Liver (tissue), 9 donors: ENCODE results near the gene NAA38. TPM values are rescaled to one million over a fixed set of nuclear protein-coding genes. Genes with fewer than 3 reads are reported as not detected.

Source experiments
- DNase-seq: peaks from one replicate; pipeline ENCODE4 v3.0.0-alpha.2; 2017; ENCODE audit warnings: low spot score
- H3K27ac ChIP-seq, 2 donors: one replicate each; pipeline ENCODE4 v1.7.0; 2013; ENCODE audit warnings: inconsistent platforms in 2 of 2, low read length in 2 of 2, control low read depth in 1 of 2, low read depth in 1 of 2, mild to moderate bottlenecking in 1 of 2
- H3K27me3 ChIP-seq, 4 donors: one replicate each; pipeline versions ENCODE4 v1.6.1 to v1.7.0; 2013; ENCODE audit warnings: low read length in 3 of 4, inconsistent platforms in 1 of 4, mild to moderate bottlenecking in 1 of 4, moderate library complexity in 1 of 4; ENCODE audit not compliant: control insufficient read depth in 4 of 4, insufficient read depth in 4 of 4
- H3K36me3 ChIP-seq, 4 donors: one replicate each; pipeline versions ENCODE4 v1.6.1 to v1.7.0; 2013; ENCODE audit warnings: low read length in 3 of 4, mild to moderate bottlenecking in 3 of 4, low read depth in 1 of 4, moderate library complexity in 1 of 4; ENCODE audit not compliant: control insufficient read depth in 4 of 4, insufficient read depth in 3 of 4
- H3K4me1 ChIP-seq, 4 donors: one replicate each; pipeline versions ENCODE4 v1.6.1 to v1.7.0; 2013; ENCODE audit warnings: low read length in 3 of 4, mild to moderate bottlenecking in 3 of 4, moderate library complexity in 1 of 4; ENCODE audit not compliant: control insufficient read depth in 4 of 4, insufficient read depth in 4 of 4
- H3K4me3 ChIP-seq, 3 donors: one replicate each; pipeline versions ENCODE4 v1.6.1 to v1.7.0; 2013; ENCODE audit warnings: low read length in 3 of 3, control low read depth in 1 of 3, low read depth in 1 of 3, mild to moderate bottlenecking in 1 of 3
- H3K9ac ChIP-seq, 2 donors: one replicate each; pipeline ENCODE4 v1.7.0; 2013; ENCODE audit warnings: low read length in 2 of 2, mild to moderate bottlenecking in 2 of 2, moderate library complexity in 2 of 2, control low read depth in 1 of 2, low read depth in 1 of 2
- H3K9me3 ChIP-seq, 4 donors: one replicate each; pipeline versions ENCODE4 v1.6.1 to v1.7.0; 2013; ENCODE audit warnings: low read length in 3 of 4; ENCODE audit not compliant: control insufficient read depth in 4 of 4
- ATF3 ChIP-seq: IDR thresholded peaks from 2 replicates; pipeline ENCODE4 v1.6.1; 2016; ENCODE audit warnings: antibody characterized with exemption
- EGR1 ChIP-seq, 2 donors: IDR thresholded peaks; 2 replicates each; pipeline ENCODE4 v1.6.1; 2016 to 2018; ENCODE audit warnings: antibody characterized with exemption in 2 of 2, low read depth in 2 of 2
- FOXA1 ChIP-seq: IDR thresholded peaks from 2 replicates; pipeline ENCODE4 v1.6.1; 2016; ENCODE audit warnings: antibody characterized with exemption
- FOXA2 ChIP-seq: IDR thresholded peaks from 2 replicates; pipeline ENCODE4 v1.6.1; 2016; ENCODE audit warnings: antibody characterized with exemption
- GABPA ChIP-seq, 2 donors: IDR thresholded peaks in 1 of 2; conservative IDR thresholded peaks in 1 of 2; 2 replicates each; pipeline ENCODE4 v1.6.1; 2016; ENCODE audit warnings: antibody characterized with exemption in 2 of 2, mild to moderate bottlenecking in 1 of 2, moderate library complexity in 1 of 2
- HNF4A ChIP-seq, 2 donors: conservative IDR thresholded peaks; 2 replicates each; pipeline ENCODE4 v1.6.1; 2016; ENCODE audit warnings: antibody characterized with exemption in 2 of 2, mild to moderate bottlenecking in 2 of 2
- HNF4G ChIP-seq: IDR thresholded peaks from 2 replicates; pipeline ENCODE4 v1.6.1; 2016; ENCODE audit warnings: antibody characterized with exemption
- JUND ChIP-seq, 2 donors: IDR thresholded peaks; 2 replicates each; pipeline ENCODE4 v1.6.1; 2016; ENCODE audit warnings: antibody characterized with exemption in 2 of 2
- MAX ChIP-seq: IDR thresholded peaks from 2 replicates; pipeline ENCODE4 v1.6.1; 2016; ENCODE audit warnings: antibody characterized with exemption
- NR2F2 ChIP-seq: IDR thresholded peaks from 2 replicates; pipeline ENCODE4 v1.6.1; 2016; ENCODE audit warnings: antibody characterized with exemption
- RAD21 ChIP-seq, 2 donors: IDR thresholded peaks; 2 replicates each; pipeline ENCODE4 v1.6.1; 2016; ENCODE audit warnings: antibody characterized with exemption in 2 of 2, mild to moderate bottlenecking in 2 of 2
- RXRA ChIP-seq, 2 donors: IDR thresholded peaks; 2 replicates each; pipeline ENCODE4 v1.6.1; 2017 to 2018; ENCODE audit warnings: antibody characterized with exemption in 2 of 2, mild to moderate bottlenecking in 1 of 2
- SP1 ChIP-seq: IDR thresholded peaks from 2 replicates; pipeline ENCODE4 v1.6.1; 2018; ENCODE audit warnings: antibody characterized with exemption, mild to moderate bottlenecking
- TAF1 ChIP-seq: conservative IDR thresholded peaks from 2 replicates; pipeline ENCODE4 v1.6.1; 2016; ENCODE audit warnings: antibody characterized with exemption, mild to moderate bottlenecking
- YY1 ChIP-seq: IDR thresholded peaks from 2 replicates; pipeline ENCODE4 v1.6.1; 2016; ENCODE audit warnings: antibody characterized with exemption, mild to moderate bottlenecking
- ZBTB33 ChIP-seq: IDR thresholded peaks from 2 replicates; pipeline ENCODE4 v1.6.1; 2016; ENCODE audit warnings: antibody characterized with exemption
- WGBS: extraction: QIAGEN DNeasy Blood & Tissue Kit; methylation state at CpG from one replicate; pipeline ENCODE4 v1.1.7; 2013; 5-methylcytosine and 5-hydroxymethylcytosine counted together
- polyA plus RNA-seq, 2 donors: library from polyadenylated mRNA; stranded (reverse) in 1 of 2; unstranded in 1 of 2; fragments of 200-250 nt in 1 of 2; fragments of >200 nt in 1 of 2; fragmentation: Nextera tagmentation in 1 of 2; extraction: Ambion mirVana in 1 of 2; gene quantifications; one replicate each; pipeline versions ENCODE4 v1.2.1 to v1.2.3, GENCODE V29; 2013 to 2015
- total RNA-seq, 2 donors: library from RNA; depleted of rRNA; stranded (reverse); fragments of >200 nt; gene quantifications; one replicate each; pipeline ENCODE4 v1.2.3, GENCODE V29; 2014
- TF ChIP-seq, protein P1 (sequence below): IDR thresholded peaks from 2 replicates; pipeline ENCODE4 v1.6.1; 2016; ENCODE audit warnings: antibody characterized with exemption, mild to moderate bottlenecking
- TF ChIP-seq, protein P2 (sequence below): fragments of 150-350 bp; IDR thresholded peaks from 2 replicates; pipeline ENCODE4 v1.5.1; 2017; ENCODE audit warnings: improper control_type of control experiment, low read depth, low read length; ENCODE audit not compliant: missing input control
- donor health status: healthy.
- donor health status: healthy.
- donor health status: healthy.
- donor health status: healthy.
- donor health status: healthy.

Gene NAA38
- total and polyA plus RNA-seq, 4 donors, result 24.3 to 118 (median 56.8) TPM

- Histone ChIP-seq H3K27ac (peak overlapping the region; percentile 99 to 100), H3K9me3 (no peaks in the 10 kb centered on the region), H3K36me3 (peaks cover 3 to 15% (median 7%) of the 10 kb centered on the region in 4 donors), H3K4me1 (peaks cover 0 to 50% (median 32%) of the 10 kb centered on the region in 4 donors), H3K27me3 (no peaks in the 10 kb centered on the region), H3K9ac (peak overlapping the region; percentile 96 to 100), H3K4me3 (peak overlapping the region; percentile 66 to 94 (median 79))
- DNase-seq, result no peak
- 0% methylated on average over 17 of the region's 17 CpGs for WGBS
- TF ChIP-seq FOXA2, result no peak
- TF ChIP-seq NR2F2, result no peak
- TF ChIP-seq, protein P1, sequence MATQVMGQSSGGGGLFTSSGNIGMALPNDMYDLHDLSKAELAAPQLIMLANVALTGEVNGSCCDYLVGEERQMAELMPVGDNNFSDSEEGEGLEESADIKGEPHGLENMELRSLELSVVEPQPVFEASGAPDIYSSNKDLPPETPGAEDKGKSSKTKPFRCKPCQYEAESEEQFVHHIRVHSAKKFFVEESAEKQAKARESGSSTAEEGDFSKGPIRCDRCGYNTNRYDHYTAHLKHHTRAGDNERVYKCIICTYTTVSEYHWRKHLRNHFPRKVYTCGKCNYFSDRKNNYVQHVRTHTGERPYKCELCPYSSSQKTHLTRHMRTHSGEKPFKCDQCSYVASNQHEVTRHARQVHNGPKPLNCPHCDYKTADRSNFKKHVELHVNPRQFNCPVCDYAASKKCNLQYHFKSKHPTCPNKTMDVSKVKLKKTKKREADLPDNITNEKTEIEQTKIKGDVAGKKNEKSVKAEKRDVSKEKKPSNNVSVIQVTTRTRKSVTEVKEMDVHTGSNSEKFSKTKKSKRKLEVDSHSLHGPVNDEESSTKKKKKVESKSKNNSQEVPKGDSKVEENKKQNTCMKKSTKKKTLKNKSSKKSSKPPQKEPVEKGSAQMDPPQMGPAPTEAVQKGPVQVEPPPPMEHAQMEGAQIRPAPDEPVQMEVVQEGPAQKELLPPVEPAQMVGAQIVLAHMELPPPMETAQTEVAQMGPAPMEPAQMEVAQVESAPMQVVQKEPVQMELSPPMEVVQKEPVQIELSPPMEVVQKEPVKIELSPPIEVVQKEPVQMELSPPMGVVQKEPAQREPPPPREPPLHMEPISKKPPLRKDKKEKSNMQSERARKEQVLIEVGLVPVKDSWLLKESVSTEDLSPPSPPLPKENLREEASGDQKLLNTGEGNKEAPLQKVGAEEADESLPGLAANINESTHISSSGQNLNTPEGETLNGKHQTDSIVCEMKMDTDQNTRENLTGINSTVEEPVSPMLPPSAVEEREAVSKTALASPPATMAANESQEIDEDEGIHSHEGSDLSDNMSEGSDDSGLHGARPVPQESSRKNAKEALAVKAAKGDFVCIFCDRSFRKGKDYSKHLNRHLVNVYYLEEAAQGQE, result no peak
- TF ChIP-seq RXRA (IDR thresholded peaks at IDR 0.05), result no peak
- no peak for TF ChIP-seq FOXA1
- TF ChIP-seq SP1, result no peak
- no peak for TF ChIP-seq ATF3
- TF ChIP-seq GABPA (IDR thresholded peaks at IDR 0.05 in 1 of 2, conservative IDR thresholded peaks at IDR 0.05 in 1 of 2), result no peak
- TF ChIP-seq TAF1, result no peak
- TF ChIP-seq MAX, result no peak
- TF ChIP-seq HNF4G, result no peak
- no peak for TF ChIP-seq JUND (IDR thresholded peaks at IDR 0.05)
- TF ChIP-seq EGR1 (IDR thresholded peaks at IDR 0.05; ENCODE audit: low read depth in 2 of 2), result no peak
- no peak for TF ChIP-seq YY1
- no peak for TF ChIP-seq HNF4A (conservative IDR thresholded peaks at IDR 0.05)
- TF ChIP-seq, protein P2, sequence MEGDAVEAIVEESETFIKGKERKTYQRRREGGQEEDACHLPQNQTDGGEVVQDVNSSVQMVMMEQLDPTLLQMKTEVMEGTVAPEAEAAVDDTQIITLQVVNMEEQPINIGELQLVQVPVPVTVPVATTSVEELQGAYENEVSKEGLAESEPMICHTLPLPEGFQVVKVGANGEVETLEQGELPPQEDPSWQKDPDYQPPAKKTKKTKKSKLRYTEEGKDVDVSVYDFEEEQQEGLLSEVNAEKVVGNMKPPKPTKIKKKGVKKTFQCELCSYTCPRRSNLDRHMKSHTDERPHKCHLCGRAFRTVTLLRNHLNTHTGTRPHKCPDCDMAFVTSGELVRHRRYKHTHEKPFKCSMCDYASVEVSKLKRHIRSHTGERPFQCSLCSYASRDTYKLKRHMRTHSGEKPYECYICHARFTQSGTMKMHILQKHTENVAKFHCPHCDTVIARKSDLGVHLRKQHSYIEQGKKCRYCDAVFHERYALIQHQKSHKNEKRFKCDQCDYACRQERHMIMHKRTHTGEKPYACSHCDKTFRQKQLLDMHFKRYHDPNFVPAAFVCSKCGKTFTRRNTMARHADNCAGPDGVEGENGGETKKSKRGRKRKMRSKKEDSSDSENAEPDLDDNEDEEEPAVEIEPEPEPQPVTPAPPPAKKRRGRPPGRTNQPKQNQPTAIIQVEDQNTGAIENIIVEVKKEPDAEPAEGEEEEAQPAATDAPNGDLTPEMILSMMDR, result no peak
- TF ChIP-seq RAD21 (IDR thresholded peaks at IDR 0.05), result no peak
- no peak for TF ChIP-seq ZBTB33
These were observed 14.2 kb downstream of the NAA38 start for GRCh38 chr17:7843257-7843535.
